MCF 10A (cell line): Measurements from ENCODE around the gene KRTAP5-6. TPM values are rescaled to one million over a fixed set of nuclear protein-coding genes. Genes with fewer than 3 reads are reported as not detected.
A peak's percentile ranks its signal among the peaks of the same experiment; 100 is the strongest.

Experiments used
- BruUV-seq: library from RNA; stranded (reverse); fragments of 400-500 nt; replicated peaks from 2 replicates; lab custom pipeline; 2021; lab: Mats Ljungman, UMichigan
- CTCF ChIA-PET: fragments of 300-600 bp; sonication (Branson Sonifier 250); formaldehyde crosslinking; extraction: SDS; loops from one replicate; lab custom pipeline; 2021; ENCODE audit warnings: antibody characterized with exemption, inconsistent platforms; lab: Yijun Ruan, JAX
- POLR2A ChIA-PET: fragments of 300-600, 350-650 bp; sonication (Branson Sonifier 250); formaldehyde crosslinking; extraction: SDS; loops from one replicate; lab custom pipeline; 2020; ENCODE audit warnings: antibody characterized with exemption, inconsistent platforms; lab: Yijun Ruan, JAX
- DNase-seq: peaks from one replicate; pipeline ENCODE4 v3.0.0-alpha.2; 2018; ENCODE audit not compliant: unreplicated experiment
- H3K27ac Mint-ChIP-seq: one replicate; pipeline ENCODE4 v1.8.0; 2022; ENCODE audit warnings: mild to moderate bottlenecking, low read depth, mixed read lengths; ENCODE audit not compliant: unreplicated experiment
- H3K27me3 Mint-ChIP-seq: one replicate; pipeline ENCODE4 v1.8.0; 2022; ENCODE audit warnings: mixed read lengths; ENCODE audit not compliant: insufficient read depth, unreplicated experiment
- H3K36me3 Mint-ChIP-seq: one replicate; pipeline ENCODE4 v1.8.0; 2022; ENCODE audit warnings: mild to moderate bottlenecking, moderate library complexity, mixed read lengths; ENCODE audit not compliant: insufficient read depth, unreplicated experiment
- H3K4me1 Mint-ChIP-seq: one replicate; pipeline ENCODE4 v1.8.0; 2022; ENCODE audit warnings: mixed read lengths; ENCODE audit not compliant: insufficient read depth, unreplicated experiment
- H3K4me3 Mint-ChIP-seq: one replicate; pipeline ENCODE4 v1.8.0; 2022; ENCODE audit warnings: mild to moderate bottlenecking, moderate library complexity, mixed read lengths; ENCODE audit not compliant: unreplicated experiment
- H3K9me3 Mint-ChIP-seq: one replicate; pipeline ENCODE4 v1.8.0; 2022; ENCODE audit warnings: mixed read lengths; ENCODE audit not compliant: unreplicated experiment
- intact Hi-C: fragments of 100-400 bp; cut with micrococcal nuclease; formaldehyde crosslinking; loops from 2 replicates; pipeline ENCODE4 v1.14.1; 2022
- total RNA-seq: library from RNA; stranded (reverse); gene quantifications from 2 replicates; pipeline ENCODE4 v1.2.3, GENCODE V29; 2022
- TF ChIP-seq, protein P1 (sequence below): fragments of 200-600 bp; IDR thresholded peaks from one replicate; pipeline ENCODE4 v1.8.0; 2022; ENCODE audit warnings: antibody characterized with exemption, mild to moderate bottlenecking; ENCODE audit not compliant: unreplicated experiment

Gene KRTAP5-6
- total RNA-seq, 1 experiment from 2014 or later: not detected

GRCh38 chr11:1652026-1652425 lies 45.0 kb upstream of the KRTAP5-6 start:
- DNase-seq: no peak
- POLR2A ChIA-PET: interaction anchor here (0.7 to 2.4 kb wide), 5 partner anchors 42 to 466 kb away, joined by 3 to 9 read pairs (median 7); no protein-coding TSS in a partner anchor
- TF ChIP-seq, protein P1, sequence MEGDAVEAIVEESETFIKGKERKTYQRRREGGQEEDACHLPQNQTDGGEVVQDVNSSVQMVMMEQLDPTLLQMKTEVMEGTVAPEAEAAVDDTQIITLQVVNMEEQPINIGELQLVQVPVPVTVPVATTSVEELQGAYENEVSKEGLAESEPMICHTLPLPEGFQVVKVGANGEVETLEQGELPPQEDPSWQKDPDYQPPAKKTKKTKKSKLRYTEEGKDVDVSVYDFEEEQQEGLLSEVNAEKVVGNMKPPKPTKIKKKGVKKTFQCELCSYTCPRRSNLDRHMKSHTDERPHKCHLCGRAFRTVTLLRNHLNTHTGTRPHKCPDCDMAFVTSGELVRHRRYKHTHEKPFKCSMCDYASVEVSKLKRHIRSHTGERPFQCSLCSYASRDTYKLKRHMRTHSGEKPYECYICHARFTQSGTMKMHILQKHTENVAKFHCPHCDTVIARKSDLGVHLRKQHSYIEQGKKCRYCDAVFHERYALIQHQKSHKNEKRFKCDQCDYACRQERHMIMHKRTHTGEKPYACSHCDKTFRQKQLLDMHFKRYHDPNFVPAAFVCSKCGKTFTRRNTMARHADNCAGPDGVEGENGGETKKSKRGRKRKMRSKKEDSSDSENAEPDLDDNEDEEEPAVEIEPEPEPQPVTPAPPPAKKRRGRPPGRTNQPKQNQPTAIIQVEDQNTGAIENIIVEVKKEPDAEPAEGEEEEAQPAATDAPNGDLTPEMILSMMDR: no peak
- Mint-ChIP-seq H3K4me1 (peaks cover 4% of the 10 kb centered on the region), H3K9me3 (no peaks in the 10 kb centered on the region), H3K4me3 (no peak overlapping the region), H3K27ac (no peak overlapping the region), H3K36me3 (peaks cover 6% of the 10 kb centered on the region), H3K27me3 (peaks cover 10% of the 10 kb centered on the region)
- no TSS peak for BruUV-seq
- intact Hi-C loops: loop anchor here (2.0 to 5.0 kb wide), 3 partner anchors 40 to 499 kb away; partner anchors contain the start of gene SYT8
- CTCF ChIA-PET: interaction anchor here (0.6 to 10.0 kb wide), 42 partner anchors 11 to 773 kb away, joined by 3 to 165 read pairs (median 4); partner anchors contain the start of gene SYT8

DNA sequence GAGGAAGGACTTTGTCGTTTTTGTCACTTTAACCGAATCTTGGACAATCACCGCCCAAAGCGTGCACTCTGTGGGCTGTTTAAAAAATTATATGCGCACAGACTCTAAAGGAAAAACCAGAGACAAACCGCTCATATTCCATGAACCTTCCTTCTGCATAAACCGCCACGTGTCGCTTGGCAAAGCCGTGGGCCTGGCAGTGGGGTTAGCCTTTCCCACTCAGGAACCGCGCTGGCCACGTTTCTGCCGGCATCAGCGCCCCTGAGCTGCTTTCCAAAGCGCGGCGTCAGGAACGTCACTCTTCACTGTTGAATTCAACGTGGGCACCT lies 44.6 kb upstream of the KRTAP5-6 start:
- ChIA-PET POLR2A (interaction anchor here (0.7 to 2.4 kb wide), 5 partner anchors 41 to 465 kb away, joined by 3 to 9 read pairs (median 7); no protein-coding TSS in a partner anchor), CTCF (interaction anchor here (0.6 to 10.0 kb wide), 53 partner anchors 12 to 773 kb away, joined by 3 to 165 read pairs (median 4); partner anchors contain the start of genes H19, IFITM10 and SYT8)
- BruUV-seq: no TSS peak
- peaks cover 5% of the 10 kb centered on the region for H3K36me3 Mint-ChIP-seq
- TF ChIP-seq, protein P1: no peak
- no peak overlapping the region for H3K4me3 Mint-ChIP-seq
- peaks cover 6% of the 10 kb centered on the region for H3K27me3 Mint-ChIP-seq
- DNase-seq: no peak
- no peak overlapping the region for H3K27ac Mint-ChIP-seq
- intact Hi-C loops: loop anchor here (2.0 to 5.0 kb wide), 3 partner anchors 40 to 498 kb away; partner anchors contain the start of gene SYT8
- no peaks in the 10 kb centered on the region for H3K9me3 Mint-ChIP-seq
- peaks cover 4% of the 10 kb centered on the region for H3K4me1 Mint-ChIP-seq

DNA sequence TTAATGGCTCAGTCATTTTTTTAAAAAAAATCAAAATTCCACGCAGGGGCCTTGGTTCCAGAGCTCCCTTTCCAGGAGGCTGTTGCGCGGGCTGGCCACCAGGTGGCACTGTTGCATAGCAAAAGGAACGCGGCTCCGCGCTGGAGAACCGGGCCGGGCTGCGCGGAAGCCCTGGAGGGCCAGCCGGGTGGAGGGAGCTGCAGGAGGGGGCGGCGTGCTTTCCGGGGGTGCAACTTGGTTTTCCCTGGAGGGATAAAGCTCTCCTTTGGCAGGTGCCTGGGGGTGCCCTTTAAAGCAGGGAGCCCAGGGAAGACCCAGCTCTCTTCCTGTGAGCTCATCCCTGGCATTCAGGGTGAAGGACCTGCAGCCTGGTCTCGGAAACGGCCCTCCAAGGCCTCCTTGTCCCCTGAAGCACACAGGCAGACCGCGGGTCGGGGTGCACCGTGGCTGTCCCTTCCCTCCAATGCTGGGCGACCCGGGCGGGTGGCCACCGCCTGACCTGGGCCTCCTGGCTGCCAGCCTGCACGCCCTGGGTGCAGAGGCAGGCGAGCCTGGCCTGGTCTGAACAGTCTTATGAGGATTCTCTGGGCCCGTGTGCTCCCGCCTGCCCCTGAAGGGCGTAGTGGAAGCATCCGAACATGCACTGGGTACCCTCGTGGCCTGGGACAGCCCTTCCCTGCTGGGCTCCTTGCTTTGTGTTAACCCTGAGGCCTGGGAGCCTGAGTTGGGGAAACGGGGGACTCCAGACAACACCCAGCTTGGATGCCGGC lies 44.0 kb upstream of the KRTAP5-6 start:
- BruUV-seq: no TSS peak
- no peak overlapping the region for H3K27ac Mint-ChIP-seq
- H3K36me3 Mint-ChIP-seq: no peaks in the 10 kb centered on the region
- H3K9me3 Mint-ChIP-seq: no peaks in the 10 kb centered on the region
- no peak overlapping the region for H3K4me3 Mint-ChIP-seq
- intact Hi-C loops: loop anchor here (2.0 to 5.0 kb wide), 3 partner anchors 39 to 498 kb away; partner anchors contain the start of gene SYT8
- peak; percentile 52 for DNase-seq
- CTCF ChIA-PET: interaction anchor here (0.5 to 10.0 kb wide), 59 partner anchors 12 to 773 kb away, joined by 3 to 165 read pairs (median 4); partner anchors contain the start of genes H19, IFITM10 and SYT8
- peaks cover under 1% of the 10 kb centered on the region for H3K27me3 Mint-ChIP-seq
- POLR2A ChIA-PET: interaction anchor here (0.6 to 2.4 kb wide), 6 partner anchors 41 to 465 kb away, joined by 3 to 9 read pairs (median 6); no protein-coding TSS in a partner anchor
- TF ChIP-seq, protein P1: peak; percentile 97
- H3K4me1 Mint-ChIP-seq: peaks cover 4% of the 10 kb centered on the region
